B cell (primary cell): ENCODE measurements around the gene GARIN5A. TPM values are rescaled to one million over a fixed set of nuclear protein-coding genes. Genes with fewer than 3 reads are reported as not detected.

ENCODE experiments used
- ATAC-seq: fragments of 200-7000 bp; cut with Tn5 transposase; one replicate; pipeline ENCODE4 v1.10.0; 2021; ENCODE audit warnings: low read depth, mild to moderate bottlenecking, moderate number of reproducible peaks, moderate library complexity
- CTCF ChIA-PET: fragments of 350-600 bp; sonication (Branson Sonifier 250); formaldehyde crosslinking; loops from one replicate; lab custom pipeline; 2021; ENCODE audit warnings: antibody characterized with exemption, inconsistent platforms; lab: Charles Lee
- POLR2A ChIA-PET: fragments of 350-600 bp; sonication (Branson Sonifier 250); formaldehyde crosslinking; loops from one replicate; lab custom pipeline; 2021; ENCODE audit warnings: antibody characterized with exemption; lab: Charles Lee
- DNase-seq: peaks from one replicate; pipeline ENCODE4 v3.0.0; 2013
- H2AFZ ChIP-seq: 2 replicates; pipeline ENCODE4 v1.6.1; 2012; ENCODE audit warnings: mild to moderate bottlenecking, low read depth, low read length; ENCODE audit not compliant: insufficient read depth, poor library complexity, severe bottlenecking
- H3K27ac ChIP-seq, 2 donors: 1 replicate in 1 of 2; 2 replicates in 1 of 2; pipeline ENCODE4 v1.5.1; 2012 to 2013; ENCODE audit warnings: low read length in 2 of 2, mild to moderate bottlenecking in 2 of 2, moderate library complexity in 1 of 2
- H3K27me3 ChIP-seq, 4 experiments: fragments of 200-600 bp in 1 of 4; sonication (generic) in 1 of 4; replicated peaks in 1 of 4; 1 replicate in 2 of 4; 2 replicates in 2 of 4; pipeline versions ENCODE4 v1.6.1 to v1.7.0; 2013 to 2016; ENCODE audit warnings: low read length in 3 of 4, mild to moderate bottlenecking in 2 of 4, mixed read lengths in 1 of 4, moderate library complexity in 1 of 4; ENCODE audit not compliant: insufficient read depth in 4 of 4, control insufficient read depth in 3 of 4; ENCODE audit errors: control extremely low read depth in 1 of 4
- H3K36me3 ChIP-seq, 2 experiments: replicated peaks in 1 of 2; 1 replicate in 1 of 2; 2 replicates in 1 of 2; pipeline versions ENCODE4 v1.6.1 to v1.7.1; 2013; ENCODE audit warnings: low read length in 1 of 2; ENCODE audit not compliant: insufficient read depth in 2 of 2, control insufficient read depth in 1 of 2; ENCODE audit errors: control extremely low read depth in 1 of 2, extremely low read depth in 1 of 2
- H3K4me1 ChIP-seq, 2 donors: fragments of 200-600 bp in 1 of 2; sonication (generic) in 1 of 2; 1 replicate in 1 of 2; 2 replicates in 1 of 2; pipeline versions ENCODE4 v1.5.1 to v1.6.1; 2013 to 2017; ENCODE audit warnings: low read length in 2 of 2; ENCODE audit not compliant: control insufficient read depth in 2 of 2, insufficient read depth in 2 of 2
- H3K4me2 ChIP-seq: replicated peaks from 2 replicates; pipeline ENCODE3; 2012; ENCODE audit warnings: mild to moderate bottlenecking, low read depth, low read length; ENCODE audit not compliant: poor library complexity, severe bottlenecking
- H3K4me3 ChIP-seq, 5 experiments: fragments of 200-600 bp in 1 of 5; sonication (generic) in 1 of 5; 1 replicate in 3 of 5; 2 replicates in 2 of 5; pipeline versions ENCODE4 v1.5.1 to v1.7.0; 2011 to 2016; ENCODE audit warnings: low read length in 4 of 5, mild to moderate bottlenecking in 4 of 5, low read depth in 2 of 5, control low read depth in 1 of 5, moderate library complexity in 1 of 5; ENCODE audit not compliant: insufficient read depth in 1 of 5; ENCODE audit errors: control extremely low read depth in 1 of 5, extremely low read depth in 1 of 5
- H3K79me2 ChIP-seq: fragments of 200-600 bp; sonication (generic); one replicate; pipeline ENCODE4 v1.6.0; 2016; ENCODE audit warnings: low read length; ENCODE audit not compliant: control insufficient read depth, insufficient read depth
- H3K9ac ChIP-seq: fragments of 200-600 bp; sonication (generic); 2 replicates; pipeline ENCODE4 v1.6.1; 2017; ENCODE audit warnings: mild to moderate bottlenecking, low read length, moderate library complexity
- H3K9me3 ChIP-seq, 3 donors: one replicate each; pipeline versions ENCODE4 v1.6.1 to v1.7.1; 2013; ENCODE audit warnings: low read length in 2 of 3; ENCODE audit not compliant: control insufficient read depth in 2 of 3, insufficient read depth in 1 of 3; ENCODE audit errors: control extremely low read depth in 1 of 3
- H4K20me1 ChIP-seq: 2 replicates; pipeline ENCODE4 v1.6.0; 2012; ENCODE audit warnings: mild to moderate bottlenecking, low read length; ENCODE audit not compliant: insufficient read depth, control insufficient read depth, poor library complexity, severe bottlenecking
- H3K27ac Mint-ChIP-seq: one replicate; pipeline ENCODE4 v1.8.0; 2021; ENCODE audit warnings: mixed read lengths
- H3K27me3 Mint-ChIP-seq: one replicate; pipeline ENCODE4 v1.8.0; 2021; ENCODE audit warnings: mixed read lengths
- H3K4me1 Mint-ChIP-seq: one replicate; pipeline ENCODE4 v1.8.0; 2021; ENCODE audit warnings: mixed read lengths
- H3K4me3 Mint-ChIP-seq: one replicate; pipeline ENCODE4 v1.8.0; 2021; ENCODE audit warnings: mixed read lengths
- H3K9me3 Mint-ChIP-seq: one replicate; pipeline ENCODE4 v1.8.0; 2022; ENCODE audit warnings: mixed read lengths; ENCODE audit not compliant: insufficient read depth
- EZH2 ChIP-seq: IDR thresholded peaks from 2 replicates; pipeline ENCODE4 v1.6.1; 2012; ENCODE audit warnings: borderline replicate concordance, low read depth, mild to moderate bottlenecking, moderate library complexity, low read length; ENCODE audit not compliant: insufficient read depth, poor library complexity, severe bottlenecking
- WGBS: methylation state at CpG from one replicate; pipeline ENCODE4 v1.1.5; 2013; ENCODE audit warnings: missing lambda C conversion rate; ENCODE audit not compliant: insufficient coverage; 5-methylcytosine and 5-hydroxymethylcytosine counted together
- intact Hi-C: fragments of 100-400 bp; cut with micrococcal nuclease; formaldehyde crosslinking; loops from one replicate; pipeline ENCODE4 v1.10.0; 2022
- polyA plus RNA-seq: library from polyadenylated mRNA; depleted of rRNA; stranded (reverse); fragments of >200 nt; gene quantifications from 2 replicates; pipeline ENCODE4 v1.2.3, GENCODE V29; 2012
- total RNA-seq, 2 donors: library from RNA; stranded (reverse); fragments of 120-200 nt in 1 of 2; gene quantifications; 1 replicate in 1 of 2; 2 replicates in 1 of 2; pipeline versions ENCODE4 v1.2.3 to v1.2.4, GENCODE V29; 2013 to 2022
- TF ChIP-seq, protein P1 (sequence below): fragments of 200-600 bp; IDR thresholded peaks from one replicate; pipeline ENCODE4 v1.8.0; 2022; ENCODE audit warnings: antibody characterized with exemption, mild to moderate bottlenecking

Gene GARIN5A
- total and polyA plus RNA-seq, 2 donors (not counting 1 experiment from before 2014, with no cell fraction given), result 0.22 to 0.34 TPM

DNA sequence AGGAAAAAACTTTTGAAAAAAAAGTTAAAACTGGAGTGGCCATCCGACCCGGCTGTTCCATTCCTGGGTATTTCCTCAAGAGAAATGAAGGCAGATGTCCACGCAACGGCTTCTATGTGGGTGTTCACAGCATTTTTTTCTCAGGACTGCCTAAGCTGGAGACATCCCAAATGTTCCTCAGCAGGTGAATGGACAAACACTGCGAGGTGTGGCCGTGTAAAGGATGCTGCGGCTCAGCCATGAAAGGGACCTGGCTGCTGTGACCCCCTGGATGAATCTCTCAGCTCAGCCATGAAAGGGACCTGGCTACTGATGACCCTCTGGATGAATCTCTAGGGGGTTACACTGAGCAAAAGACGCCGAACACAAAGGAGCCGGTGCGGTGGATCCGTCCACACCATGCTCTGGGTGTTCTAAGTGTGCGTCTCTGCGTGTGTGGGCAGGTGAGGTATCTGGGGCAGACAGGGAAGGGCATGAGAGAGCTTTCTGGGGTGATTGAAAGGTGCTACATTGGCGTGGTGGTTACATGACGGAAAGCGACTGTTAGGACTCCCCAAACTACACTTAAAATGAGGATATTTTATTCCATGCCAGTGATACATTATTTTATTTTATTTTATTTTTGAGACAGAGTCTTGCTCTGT is 44.3 kb upstream of the GARIN5A start:
- Histone ChIP-seq H3K4me1 (no peaks in the 10 kb centered on the region), H2AFZ (no peak overlapping the region), H3K27me3 (peaks cover 0 to 3% (median 0%) of the 10 kb centered on the region in 4 experiments), H3K79me2 (no peaks in the 10 kb centered on the region), H4K20me1 (no peaks in the 10 kb centered on the region), H3K4me2 (no peak overlapping the region), H3K4me3 (no peak overlapping the region), H3K27ac (no peak overlapping the region), H3K9me3 (peaks cover 0 to 7% (median 0%) of the 10 kb centered on the region in 3 donors), H3K36me3 (no peaks in the 10 kb centered on the region), H3K9ac (no peak overlapping the region)
- no peaks in the 10 kb centered on the region for H3K4me1 Mint-ChIP-seq
- DNase-seq, result no peak
- no peaks in the 10 kb centered on the region for H3K27me3 Mint-ChIP-seq
- ATAC-seq, result no peak
- CTCF ChIA-PET, result no interaction called here
- WGBS, result 92% methylated on average over 12 of the region's 17 CpGs
- POLR2A ChIA-PET, result no interaction called here
- no peak overlapping the region for H3K4me3 Mint-ChIP-seq
- no peak for TF ChIP-seq EZH2
- TF ChIP-seq, protein P1, sequence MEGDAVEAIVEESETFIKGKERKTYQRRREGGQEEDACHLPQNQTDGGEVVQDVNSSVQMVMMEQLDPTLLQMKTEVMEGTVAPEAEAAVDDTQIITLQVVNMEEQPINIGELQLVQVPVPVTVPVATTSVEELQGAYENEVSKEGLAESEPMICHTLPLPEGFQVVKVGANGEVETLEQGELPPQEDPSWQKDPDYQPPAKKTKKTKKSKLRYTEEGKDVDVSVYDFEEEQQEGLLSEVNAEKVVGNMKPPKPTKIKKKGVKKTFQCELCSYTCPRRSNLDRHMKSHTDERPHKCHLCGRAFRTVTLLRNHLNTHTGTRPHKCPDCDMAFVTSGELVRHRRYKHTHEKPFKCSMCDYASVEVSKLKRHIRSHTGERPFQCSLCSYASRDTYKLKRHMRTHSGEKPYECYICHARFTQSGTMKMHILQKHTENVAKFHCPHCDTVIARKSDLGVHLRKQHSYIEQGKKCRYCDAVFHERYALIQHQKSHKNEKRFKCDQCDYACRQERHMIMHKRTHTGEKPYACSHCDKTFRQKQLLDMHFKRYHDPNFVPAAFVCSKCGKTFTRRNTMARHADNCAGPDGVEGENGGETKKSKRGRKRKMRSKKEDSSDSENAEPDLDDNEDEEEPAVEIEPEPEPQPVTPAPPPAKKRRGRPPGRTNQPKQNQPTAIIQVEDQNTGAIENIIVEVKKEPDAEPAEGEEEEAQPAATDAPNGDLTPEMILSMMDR, result no peak
- intact Hi-C loops, result no loop called here
- H3K27ac Mint-ChIP-seq, result no peak overlapping the region
- H3K9me3 Mint-ChIP-seq, result no peaks in the 10 kb centered on the region

DNA sequence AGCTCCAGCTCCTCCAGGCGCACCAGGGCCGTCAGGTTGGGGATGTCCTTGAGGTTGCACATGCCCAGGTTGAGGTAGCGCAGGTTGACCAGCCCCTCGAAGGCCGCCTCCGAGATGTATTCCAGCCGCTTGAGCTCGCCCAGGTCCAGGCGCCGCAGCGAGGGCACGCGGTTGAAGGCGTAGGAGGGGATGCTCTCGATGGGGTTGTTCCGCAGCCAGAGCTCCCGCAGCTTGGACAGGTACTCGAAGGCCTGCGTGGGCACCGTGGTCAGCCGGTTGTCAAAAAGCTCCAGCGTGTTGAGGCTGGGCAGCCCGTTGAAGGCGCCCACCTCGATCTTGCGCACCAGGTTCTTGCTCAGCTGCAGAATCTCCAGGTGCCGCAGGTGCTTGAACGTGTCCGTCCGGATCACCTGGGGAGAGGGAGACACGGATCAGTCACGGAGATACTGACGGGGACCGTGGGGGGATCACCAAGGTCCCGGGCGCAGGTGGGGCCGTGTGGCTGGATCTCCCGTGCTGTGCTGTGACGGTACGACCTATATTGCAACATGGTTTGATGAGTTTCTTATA is 42.4 kb upstream of the GARIN5A start:
- Histone ChIP-seq H3K79me2 (no peaks in the 10 kb centered on the region), H3K27me3 (peaks cover 0 to 16% (median 2%) of the 10 kb centered on the region in 4 experiments), H4K20me1 (no peaks in the 10 kb centered on the region), H3K4me2 (no peak overlapping the region), H3K36me3 (no peaks in the 10 kb centered on the region), H3K27ac (no peak overlapping the region), H3K4me3 (no peak overlapping the region), H3K4me1 (no peaks in the 10 kb centered on the region), H3K9ac (no peak overlapping the region), H3K9me3 (peaks cover 0 to 7% (median 0%) of the 10 kb centered on the region in 3 donors), H2AFZ (no peak overlapping the region)
- H3K4me1 Mint-ChIP-seq, result no peaks in the 10 kb centered on the region
- H3K4me3 Mint-ChIP-seq, result no peak overlapping the region
- intact Hi-C loops, result no loop called here
- no peak for DNase-seq
- POLR2A ChIA-PET, result no interaction called here
- H3K27me3 Mint-ChIP-seq, result peaks cover 3% of the 10 kb centered on the region
- no peak for ATAC-seq
- no peak overlapping the region for H3K27ac Mint-ChIP-seq
- H3K9me3 Mint-ChIP-seq, result no peaks in the 10 kb centered on the region
- CTCF ChIA-PET, result no interaction called here
- 97% methylated on average over 35 of the region's 40 CpGs for WGBS
- TF ChIP-seq, protein P1, result no peak
- TF ChIP-seq EZH2, result no peak
